Lower leg skin (tissue), 4 donors: Measurements from ENCODE around the gene TMEM174. TPM values are rescaled to one million over a fixed set of nuclear protein-coding genes. Genes with fewer than 3 reads are reported as not detected.

Experiments
- DNase-seq, 2 donors: peaks; one replicate each; pipeline ENCODE4 v3.0.0-alpha.2; 2019; ENCODE audit warnings: low spot score in 2 of 2
- H3K4me3 ChIP-seq: fragments of 200-600 bp; sonication (generic); 2 replicates; pipeline ENCODE4 v1.5.1; 2017; ENCODE audit warnings: mild to moderate bottlenecking, low read depth; ENCODE audit not compliant: poor library complexity, severe bottlenecking
- CTCF ChIP-seq, 3 donors: fragments of 450-650 bp; IDR thresholded peaks; one replicate each; pipeline ENCODE4 v1.5.1; 2016; ENCODE audit warnings: antibody characterized with exemption in 3 of 3, mild to moderate bottlenecking in 3 of 3, moderate library complexity in 2 of 3
- POLR2A ChIP-seq, 2 donors: fragments of 450-650 bp; IDR thresholded peaks; one replicate each; pipeline ENCODE4 v1.6.1; 2016 to 2017; ENCODE audit warnings: antibody characterized with exemption in 2 of 2, mild to moderate bottlenecking in 1 of 2, moderate library complexity in 1 of 2
- WGBS, 2 donors: methylation state at CpG; one replicate each; pipeline ENCODE4 v1.1.5; 2018; 5-methylcytosine and 5-hydroxymethylcytosine counted together
- intact Hi-C: fragments of 100-400 bp; cut with DNase I; formaldehyde crosslinking; loops from one replicate; pipeline ENCODE4 v1.15.0; 2023; ENCODE audit warnings: low total_unique reads
- total RNA-seq, 4 donors: library from RNA; depleted of rRNA; stranded (reverse); fragments of >200 nt; gene quantifications; one replicate each; pipeline ENCODE4 v1.1.0, GENCODE V29; 2016

The TMEM174 gene
- total RNA-seq, 4 donors from 2014 or later = not detected

- no peak for TF ChIP-seq POLR2A (IDR thresholded peaks at IDR 0.05)
- no peak for TF ChIP-seq CTCF (IDR thresholded peaks at IDR 0.05)
- no peak overlapping the region for H3K4me3 ChIP-seq
- intact Hi-C loops = no loop called here
- no peak for DNase-seq
These were observed 2.5 kb upstream of the TMEM174 start for GRCh38 chr5:73170522-73170921.

- no peak overlapping the region for H3K4me3 ChIP-seq
- intact Hi-C loops = no loop called here
- TF ChIP-seq CTCF (IDR thresholded peaks at IDR 0.05) = no peak
- TF ChIP-seq POLR2A (IDR thresholded peaks at IDR 0.05) = no peak
- DNase-seq = no peak
These were observed 1.5 kb upstream of the TMEM174 start for GRCh38 chr5:73171495-73171894.

GRCh38 chr5:73174100-73174815 lies 1.3 kb downstream of the TMEM174 start:
- intact Hi-C loops = no loop called here
- no peak for TF ChIP-seq CTCF (IDR thresholded peaks at IDR 0.05)
- TF ChIP-seq POLR2A (IDR thresholded peaks at IDR 0.05) = no peak
- DNase-seq = no peak
- WGBS, 2 donors = 49 to 55% methylated on average over 8 of the region's 8 CpGs
- no peak overlapping the region for H3K4me3 ChIP-seq

GRCh38 chr5:73176250-73176649 lies 3.3 kb downstream of the TMEM174 start:
- intact Hi-C loops = no loop called here
- WGBS, 2 donors = 86 to 87% methylated on average over 2 of the region's 2 CpGs
- no peak for TF ChIP-seq POLR2A (IDR thresholded peaks at IDR 0.05)
- TF ChIP-seq CTCF (IDR thresholded peaks at IDR 0.05) = no peak
- DNase-seq = no peak
- no peak overlapping the region for H3K4me3 ChIP-seq

- 83 to 84% methylated on average over 5 of the region's 5 CpGs for WGBS, 2 donors
- TF ChIP-seq CTCF (IDR thresholded peaks at IDR 0.05) = no peak
- no peak for TF ChIP-seq POLR2A (IDR thresholded peaks at IDR 0.05)
- DNase-seq = no peak
- H3K4me3 ChIP-seq = no peak overlapping the region
- intact Hi-C loops = no loop called here
These were observed 5.3 kb downstream of the TMEM174 start for GRCh38 chr5:73178265-73178664.

GRCh38 chr5:73179730-73180129 lies 6.7 kb downstream of the TMEM174 start:
- no peak for DNase-seq
- no peak for TF ChIP-seq POLR2A (IDR thresholded peaks at IDR 0.05)
- TF ChIP-seq CTCF (IDR thresholded peaks at IDR 0.05) = no peak
- 63 to 65% methylated on average over 3 of the region's 3 CpGs for WGBS, 2 donors

More at GRCh38 chr5:73179730-73180129, 6.7 kb downstream of the TMEM174 start:
- intact Hi-C loops = no loop called here
- H3K4me3 ChIP-seq = no peak overlapping the region
